Measurements from ENCODE around the gene LTBP2. TPM values are rescaled to one million over a fixed set of nuclear protein-coding genes. Genes with fewer than 3 reads are reported as not detected.

The LTBP2 gene
- total and polyA plus RNA-seq, 2 of the 8 experiments (the other 6 are each of a cell fraction or from before 2014, with no cell fraction given) = 0.48 to 0.89 TPM

DNA sequence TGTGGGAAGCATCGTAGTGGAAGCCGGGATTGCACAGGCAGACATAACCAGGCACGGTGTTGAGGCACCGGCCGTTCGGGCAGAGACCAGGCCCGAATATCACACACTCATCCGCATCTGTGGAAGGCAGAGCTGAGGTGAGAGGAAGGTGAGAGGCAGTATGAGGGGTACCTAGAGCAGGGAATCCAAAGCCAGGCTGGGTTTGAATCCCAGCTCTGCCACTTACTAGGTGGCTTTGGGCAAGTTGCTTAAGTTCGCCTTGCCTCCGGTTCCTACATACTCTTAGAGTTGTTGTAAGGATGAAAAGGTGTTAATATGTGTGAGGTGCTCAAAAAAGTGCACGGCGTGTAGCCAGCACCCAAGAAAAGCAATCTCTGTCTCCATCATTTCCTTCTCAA is 108.1 kb downstream of the LTBP2 start:
- Histone ChIP-seq H4K20me1 (replicated peaks in 1 of 2; ENCODE audit: control insufficient read depth in 1 of 2, insufficient read depth in 2 of 2, low read length in 2 of 2) (peaks cover 0 to 1% of the 10 kb centered on the region in 2 experiments), H4K91ac (replicated peaks; ENCODE audit: insufficient read length, low read length) (no peak overlapping the region), H3K9me3 (ENCODE audit: insufficient read depth in 2 of 2, low read depth in 1 of 2, low read length in 1 of 2) (no peaks in the 10 kb centered on the region), H2BK20ac (ENCODE audit: low read length) (no peak overlapping the region), H3K27me3 (replicated peaks in 1 of 4; ENCODE audit: control insufficient read depth in 3 of 4, extremely low read depth in 1 of 4, insufficient read depth in 3 of 4, low read length in 3 of 4) (no peaks in the 10 kb centered on the region; a peak in 1 of 7 replicates), H3K27ac (ENCODE audit: low read depth, low read length) (no peak overlapping the region), H3K56ac (replicated peaks; ENCODE audit: insufficient read length, low read depth, low read length) (no peak overlapping the region), H3K4me2 (ENCODE audit: insufficient read depth in 1 of 2, low read depth in 2 of 2, low read length in 2 of 2) (no peak overlapping the region), H3K14ac (ENCODE audit: insufficient read length) (no peak overlapping the region), H3K18ac (ENCODE audit: extremely low read depth, low read length) (no peak overlapping the region), H3K23ac (ENCODE audit: insufficient read length) (no peak overlapping the region), H2BK15ac (ENCODE audit: low read length) (no peak overlapping the region), H3K79me1 (ENCODE audit: low read depth, low read length) (no peaks in the 10 kb centered on the region), H3K79me2 (ENCODE audit: control insufficient read depth in 1 of 2, insufficient read depth in 2 of 2, low read length in 2 of 2) (no peaks in the 10 kb centered on the region), H2BK12ac (ENCODE audit: low read depth, low read length) (no peak overlapping the region), H2BK120ac (replicated peaks; ENCODE audit: low read depth, low read length) (no peak overlapping the region), H2AK5ac (ENCODE audit: low read depth, low read length) (no peak overlapping the region), H3K23me2 (ENCODE audit: low read depth, low read length) (no peaks in the 10 kb centered on the region), H4K5ac (ENCODE audit: insufficient read length, low read depth, low read length) (no peak overlapping the region), H3K4me1 (replicated peaks in 1 of 4; ENCODE audit: control insufficient read depth in 3 of 4, insufficient read depth in 4 of 4, low read length in 3 of 4) (peaks cover 4 to 24% (median 19%) of the 10 kb centered on the region in 4 experiments), H2AFZ (ENCODE audit: low read length) (no peak overlapping the region), H3K4ac (replicated peaks; ENCODE audit: insufficient read length, low read depth, low read length) (no peak overlapping the region), H2BK5ac (ENCODE audit: low read depth, low read length) (no peak overlapping the region), H4K8ac (ENCODE audit: extremely low read depth, insufficient read depth, low read length) (no peak overlapping the region), H3K9ac (replicated peaks in 1 of 4; ENCODE audit: extremely low read depth in 1 of 4, low read depth in 3 of 4, low read length in 3 of 4) (no peak overlapping the region), H3K4me3 (ENCODE audit: extremely low read depth in 1 of 4, insufficient read depth in 2 of 4, low read depth in 3 of 4, low read length in 4 of 4) (no peak overlapping the region), H3K36me3 (ENCODE audit: control insufficient read depth in 2 of 4, insufficient read depth in 4 of 4, low read length in 3 of 4) (no peaks in the 10 kb centered on the region)
- WGBS, 2 experiments (ENCODE audit: extremely low coverage in 1 of 2, insufficient coverage in 1 of 2, insufficient read length in 1 of 2, insufficient replicate concordance in 2 of 2, low coverage in 1 of 2, low lambda C conversion rate in 2 of 2, missing lambda C conversion rate in 1 of 2) = 95% methylated on average over 9 of the region's 12 CpGs; no CpG with 5 or more reads in 1 of the 2 experiments
- FAIRE-seq (no peak), DNase-seq (ENCODE audit: low read depth in 1 of 2, low spot score in 2 of 2) (no peak)
- CTCF ChIA-PET (ENCODE audit: partially characterized antibody) = interaction anchor here (0.6 to 3.9 kb wide), 16 partner anchors 12 to 300 kb away, joined by 3 to 18 read pairs (median 4); no protein-coding TSS in a partner anchor
- POLR2A ChIA-PET (ENCODE audit: partially characterized antibody) = interaction anchor here (0.6 kb wide), 1 partner anchor 207 kb away, joined by 3 read pairs; no protein-coding TSS in a partner anchor
- no peak for TF ChIP-seq SIRT6 (IDR thresholded peaks at IDR 0.05; ENCODE audit: low read length)
- TF ChIP-seq SP1 (IDR thresholded peaks at IDR 0.05; ENCODE audit: low read depth, low read length) = no peak
- TF ChIP-seq HDAC2 (IDR thresholded peaks at IDR 0.05; ENCODE audit: borderline replicate concordance in 1 of 2, low read depth in 2 of 2, low read length in 2 of 2) = no peak
- TF ChIP-seq POLR2AphosphoS5 (IDR thresholded peaks at IDR 0.05; ENCODE audit: low read depth, low read length) = no peak
- no peak for TF ChIP-seq TAF7 (optimal IDR thresholded peaks at IDR 0.05; ENCODE audit: borderline replicate concordance, low read depth, low read length)
- no peak for TF ChIP-seq RXRA (IDR thresholded peaks at IDR 0.05; ENCODE audit: insufficient read depth, low read depth, low read length)
- no peak for TF ChIP-seq RFX5 (IDR thresholded peaks at IDR 0.05; ENCODE audit: borderline replicate concordance, low read depth, low read length)
- no peak for TF ChIP-seq CBX8 (IDR thresholded peaks at IDR 0.05; ENCODE audit: borderline replicate concordance, low read depth, low read length)
- no peak for TF ChIP-seq SIN3A (conservative IDR thresholded peaks at IDR 0.05 in 1 of 2, IDR thresholded peaks at IDR 0.05 in 1 of 2; ENCODE audit: low read depth in 1 of 2, low read length in 2 of 2)
- no peak for TF ChIP-seq RBBP5 (IDR thresholded peaks at IDR 0.05; ENCODE audit: borderline replicate concordance, low read depth, low read length)
- TF ChIP-seq KDM1A (IDR thresholded peaks at IDR 0.05; ENCODE audit: borderline replicate concordance, low read length) = no peak
- TF ChIP-seq NRF1 (IDR thresholded peaks at IDR 0.05; ENCODE audit: low read depth, low read length) = no peak
- no peak for TF ChIP-seq MAFK (IDR thresholded peaks at IDR 0.05; ENCODE audit: low read depth, low read length)
- TF ChIP-seq BACH1 (IDR thresholded peaks at IDR 0.05; ENCODE audit: low read length) = no peak
- no peak for TF ChIP-seq EGR1 (IDR thresholded peaks at IDR 0.05; ENCODE audit: borderline replicate concordance, low read depth, low read length)

All from H1 (cell line).